Measurements from ENCODE around the gene SLC1A2.

DNA sequence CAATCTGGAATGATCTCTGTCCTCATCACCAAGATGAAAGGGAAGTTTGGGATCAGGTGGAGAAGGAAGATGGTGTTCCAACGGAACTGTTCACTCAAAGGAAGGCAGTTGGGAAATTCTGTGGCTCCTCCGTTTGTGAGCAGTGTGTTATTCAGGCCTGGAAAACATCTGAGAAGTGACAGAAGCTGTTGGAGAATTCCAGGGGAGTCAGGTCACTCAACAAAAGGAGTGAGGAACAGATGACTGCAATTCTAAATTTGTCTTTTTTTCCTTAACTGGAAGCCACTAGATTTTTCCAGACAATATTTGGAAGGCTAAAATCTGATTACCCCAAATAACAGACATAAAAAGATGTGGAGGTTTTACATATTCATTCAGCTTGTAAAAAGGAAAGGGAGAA is 172.6 kb downstream of the SLC1A2 start:
- TF ChIP-seq ARNT (IDR thresholded peaks at IDR 0.05), result no peak
- no peak for TF ChIP-seq NFRKB (IDR thresholded peaks at IDR 0.05)
- no peak for TF ChIP-seq SUZ12 (IDR thresholded peaks at IDR 0.05)
- no peak for TF ChIP-seq CTBP1 (IDR thresholded peaks at IDR 0.05; ENCODE audit: borderline replicate concordance)

Data from HEK293T (cell line).